Endothelial cell (in vitro differentiated cells): ENCODE data around the gene UBR1. TPM values are rescaled to one million over a fixed set of nuclear protein-coding genes. Genes with fewer than 3 reads are reported as not detected.

Experiments used
- DNase-seq: peaks from one replicate; pipeline ENCODE4 v3.0.0; 2021; ENCODE audit warnings: low spot score
- H3K27ac Mint-ChIP-seq: one replicate; pipeline ENCODE4 v1.8.0; 2021; ENCODE audit warnings: mixed read lengths, inconsistent platforms; ENCODE audit not compliant: unreplicated experiment
- H3K27me3 Mint-ChIP-seq: one replicate; pipeline ENCODE4 v1.8.0; 2021; ENCODE audit warnings: mild to moderate bottlenecking, moderate library complexity, mixed read lengths, inconsistent platforms; ENCODE audit not compliant: unreplicated experiment
- H3K36me3 Mint-ChIP-seq: one replicate; pipeline ENCODE4 v1.8.0; 2021; ENCODE audit warnings: mild to moderate bottlenecking, low read depth, mixed read lengths, inconsistent platforms; ENCODE audit not compliant: unreplicated experiment
- H3K4me1 Mint-ChIP-seq: one replicate; pipeline ENCODE4 v1.8.0; 2021; ENCODE audit warnings: mild to moderate bottlenecking, mixed read lengths, inconsistent platforms; ENCODE audit not compliant: unreplicated experiment
- H3K4me3 Mint-ChIP-seq: one replicate; pipeline ENCODE4 v1.8.0; 2021; ENCODE audit warnings: mild to moderate bottlenecking, mixed read lengths, inconsistent platforms; ENCODE audit not compliant: unreplicated experiment
- H3K9me3 Mint-ChIP-seq: one replicate; pipeline ENCODE4 v1.8.0; 2021; ENCODE audit warnings: mixed read lengths, inconsistent platforms; ENCODE audit not compliant: unreplicated experiment
- CTCF ChIP-seq: fragments of 200-600 bp; sonication (generic); IDR thresholded peaks from one replicate; pipeline ENCODE4 v1.5.0; 2021; ENCODE audit warnings: antibody characterized with exemption; ENCODE audit not compliant: unreplicated experiment
- total RNA-seq: library from RNA; stranded (reverse); fragmentation: NEBNext Ultra II Directional; extraction: Animal tissue kit (Norgen Biotek cat#: 25700); gene quantifications from one replicate; pipeline ENCODE4 v1.2.1, GENCODE V29; 2021; ENCODE audit not compliant: unreplicated experiment

Gene UBR1
- total RNA-seq, 1 donor from 2014 or later, result 20.8 TPM

GRCh38 chr15:42929306-42929848, 176.5 kb downstream of the UBR1 start:
- no peak for DNase-seq
- H3K4me1 Mint-ChIP-seq, result no peaks in the 10 kb centered on the region
- H3K36me3 Mint-ChIP-seq, result no peaks in the 10 kb centered on the region
- no peaks in the 10 kb centered on the region for H3K27me3 Mint-ChIP-seq
- H3K4me3 Mint-ChIP-seq, result no peak overlapping the region
- no peak for TF ChIP-seq CTCF
- H3K27ac Mint-ChIP-seq, result no peak overlapping the region
- no peaks in the 10 kb centered on the region for H3K9me3 Mint-ChIP-seq

- DNase-seq, result peak; percentile 11
- no peak for TF ChIP-seq CTCF
- peaks cover 16% of the 10 kb centered on the region for H3K4me1 Mint-ChIP-seq
- H3K9me3 Mint-ChIP-seq, result no peaks in the 10 kb centered on the region
- no peaks in the 10 kb centered on the region for H3K27me3 Mint-ChIP-seq
- H3K36me3 Mint-ChIP-seq, result no peaks in the 10 kb centered on the region
- H3K4me3 Mint-ChIP-seq, result peak overlapping the region; percentile 96
- H3K27ac Mint-ChIP-seq, result no peak overlapping the region
These were observed 184.5 kb downstream of the UBR1 start for GRCh38 chr15:42921342-42921731.

GRCh38 chr15:42920519-42921341, 185.1 kb downstream of the UBR1 start, which contains the start of gene TTBK2:
Gene TTBK2, minus strand, starts transcription at chr15:42920778. Its CDS starts 42,161 bp downstream, at chr15:42878617.
- no peaks in the 10 kb centered on the region for H3K9me3 Mint-ChIP-seq
- H3K4me3 Mint-ChIP-seq, result peak within 1 kb of the TSS; percentile 96
- peak; percentile 98 for DNase-seq
- H3K36me3 Mint-ChIP-seq, result no peaks in the 10 kb centered on the region
- TF ChIP-seq CTCF, result no peak
- H3K27me3 Mint-ChIP-seq, result no peaks in the 10 kb centered on the region
- H3K4me1 Mint-ChIP-seq, result peaks cover 16% of the 10 kb centered on the region
- no peak within 1 kb of the TSS for H3K27ac Mint-ChIP-seq

- no peak for TF ChIP-seq CTCF
- Mint-ChIP-seq H3K9me3 (no peaks in the 10 kb centered on the region), H3K36me3 (no peaks in the 10 kb centered on the region), H3K4me1 (peaks cover 16% of the 10 kb centered on the region), H3K27me3 (no peaks in the 10 kb centered on the region), H3K4me3 (peak overlapping the region; percentile 94), H3K27ac (no peak overlapping the region)
- peak; percentile 33 for DNase-seq
These were observed 185.9 kb downstream of the UBR1 start for GRCh38 chr15:42919799-42920518.
